Measurements from ENCODE around the gene FNDC3B.

The FNDC3B gene

DNA sequence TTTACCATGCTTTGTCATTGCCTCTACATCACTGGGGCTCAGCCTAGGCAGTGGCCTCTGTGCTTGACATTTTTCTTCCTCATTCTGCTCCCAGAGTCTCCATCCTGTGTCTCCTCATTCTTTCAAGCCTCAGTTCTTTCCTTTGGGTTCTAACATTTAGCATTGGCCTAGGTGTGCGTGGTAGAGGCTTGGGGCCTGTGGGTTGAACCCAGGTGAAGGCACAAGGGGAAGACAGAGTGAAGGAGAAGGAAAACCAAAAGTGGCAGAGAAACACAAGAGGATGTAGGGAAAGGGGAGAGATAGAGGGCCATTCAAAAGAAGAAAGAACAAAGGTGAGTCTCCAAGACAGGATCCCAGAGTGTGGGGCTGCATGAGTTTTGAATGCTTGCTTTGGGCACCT lies 75.7 kb downstream of the FNDC3B start:
- TF ChIP-seq USF1 (IDR thresholded peaks at IDR 0.05) (no peak), EP300 (IDR thresholded peaks at IDR 0.05; ENCODE audit: borderline replicate concordance) (no peak), RAD21 (IDR thresholded peaks at IDR 0.05; ENCODE audit: low read depth) (no peak), NFIC (IDR thresholded peaks at IDR 0.05) (no peak)

DNA sequence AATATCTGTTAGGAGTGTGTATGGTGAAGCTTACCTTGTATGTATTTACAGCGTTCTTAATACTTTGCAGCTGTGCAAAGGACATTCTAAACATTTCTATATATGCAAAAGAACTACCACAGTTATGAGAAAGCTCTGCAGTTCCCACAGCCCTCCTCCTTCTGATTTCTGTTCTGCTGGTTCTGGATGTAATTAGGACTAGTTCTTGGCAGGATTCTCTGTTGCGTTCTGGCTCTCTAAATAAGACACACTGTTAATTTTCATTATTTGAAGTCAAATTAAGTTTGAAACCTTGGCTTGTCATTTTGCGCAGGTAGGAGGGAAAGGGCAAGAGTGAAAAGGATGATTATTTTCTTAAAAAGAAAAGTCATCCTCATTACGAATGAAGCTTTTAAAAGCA lies 76.4 kb downstream of the FNDC3B start:
- no peak for TF ChIP-seq FOXM1 (IDR thresholded peaks at IDR 0.05; ENCODE audit: borderline replicate concordance, low read depth)
- no peak for TF ChIP-seq TAF1 (IDR thresholded peaks at IDR 0.05; ENCODE audit: low read depth)
- no peak for TF ChIP-seq NFIC (IDR thresholded peaks at IDR 0.05)
- TF ChIP-seq EGR1 (IDR thresholded peaks at IDR 0.05): no peak
- no peak for TF ChIP-seq CREB1 (IDR thresholded peaks at IDR 0.05; ENCODE audit: low read depth)
- no peak for TF ChIP-seq TCF12 (IDR thresholded peaks at IDR 0.05; ENCODE audit: low read depth)
- no peak for TF ChIP-seq TEAD4 (IDR thresholded peaks at IDR 0.05)
- no peak for TF ChIP-seq EP300 (IDR thresholded peaks at IDR 0.05; ENCODE audit: borderline replicate concordance)
- no peak for TF ChIP-seq YY1 (IDR thresholded peaks at IDR 0.05; ENCODE audit: low read depth)
- no peak for TF ChIP-seq RAD21 (IDR thresholded peaks at IDR 0.05; ENCODE audit: low read depth)
- TF ChIP-seq REST (IDR thresholded peaks at IDR 0.05; ENCODE audit: low read depth): no peak
- TF ChIP-seq CEBPB (IDR thresholded peaks at IDR 0.05): no peak
- no peak for TF ChIP-seq USF1 (IDR thresholded peaks at IDR 0.05)
- TF ChIP-seq MAX (IDR thresholded peaks at IDR 0.05): no peak
- no peak for TF ChIP-seq ZBTB7A (IDR thresholded peaks at IDR 0.05; ENCODE audit: low read depth)

- TF ChIP-seq REST (IDR thresholded peaks at IDR 0.05; ENCODE audit: low read depth): no peak
- no peak for TF ChIP-seq TCF12 (IDR thresholded peaks at IDR 0.05; ENCODE audit: low read depth)
- TF ChIP-seq FOXM1 (IDR thresholded peaks at IDR 0.05; ENCODE audit: borderline replicate concordance, low read depth): no peak
- TF ChIP-seq ZBTB7A (IDR thresholded peaks at IDR 0.05; ENCODE audit: low read depth): no peak
- TF ChIP-seq EP300 (IDR thresholded peaks at IDR 0.05; ENCODE audit: borderline replicate concordance): no peak
- TF ChIP-seq EGR1 (IDR thresholded peaks at IDR 0.05): no peak
- TF ChIP-seq USF1 (IDR thresholded peaks at IDR 0.05): no peak
- TF ChIP-seq CREB1 (IDR thresholded peaks at IDR 0.05; ENCODE audit: low read depth): no peak
- no peak for TF ChIP-seq TAF1 (IDR thresholded peaks at IDR 0.05; ENCODE audit: low read depth)
- no peak for TF ChIP-seq MAX (IDR thresholded peaks at IDR 0.05)
- TF ChIP-seq TEAD4 (IDR thresholded peaks at IDR 0.05): no peak
- TF ChIP-seq CEBPB (IDR thresholded peaks at IDR 0.05): no peak
- no peak for TF ChIP-seq YY1 (IDR thresholded peaks at IDR 0.05; ENCODE audit: low read depth)
- TF ChIP-seq NFIC (IDR thresholded peaks at IDR 0.05): no peak
- TF ChIP-seq RAD21 (IDR thresholded peaks at IDR 0.05; ENCODE audit: low read depth): no peak
These were observed 78.6 kb downstream of the FNDC3B start for GRCh38 chr3:172118019-172118418.

DNA sequence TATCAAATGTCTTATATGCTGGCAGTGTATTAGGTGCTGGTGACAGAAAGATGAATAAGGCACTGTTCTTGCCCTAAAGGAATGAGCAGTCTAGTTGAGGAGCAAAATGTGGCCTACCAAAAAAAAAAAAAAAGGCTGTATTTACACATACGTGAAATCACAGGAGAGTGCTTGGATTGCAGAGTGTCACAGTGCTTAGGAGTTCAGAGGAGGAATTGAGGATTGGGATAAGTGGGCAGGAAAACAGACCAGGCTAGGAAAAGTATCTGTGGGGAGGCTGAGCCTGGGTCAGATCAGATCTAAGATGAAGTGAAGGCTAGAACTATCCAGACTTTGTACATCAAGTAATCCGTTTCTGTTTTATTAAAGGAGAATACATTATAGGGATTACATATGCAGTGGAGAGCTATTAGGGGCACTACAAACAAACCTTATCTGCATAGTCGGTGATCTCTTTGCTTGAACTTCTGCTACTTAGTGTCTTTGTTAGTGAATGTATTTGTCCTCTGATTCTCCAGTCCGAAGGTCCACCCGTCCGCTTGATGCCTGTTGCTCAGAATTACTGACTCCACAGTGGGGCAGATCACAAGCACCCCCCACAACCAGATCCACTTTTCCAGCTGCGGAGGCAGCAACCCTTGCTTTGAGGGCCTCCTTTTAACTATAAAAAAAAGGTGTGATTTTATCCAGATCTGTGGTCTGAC lies 80.0 kb downstream of the FNDC3B start:
- no peak for TF ChIP-seq EP300 (IDR thresholded peaks at IDR 0.05; ENCODE audit: borderline replicate concordance)
- TF ChIP-seq TEAD4 (IDR thresholded peaks at IDR 0.05): no peak
- TF ChIP-seq NFIC (IDR thresholded peaks at IDR 0.05): no peak
- no peak for TF ChIP-seq YY1 (IDR thresholded peaks at IDR 0.05; ENCODE audit: low read depth)
- TF ChIP-seq EGR1 (IDR thresholded peaks at IDR 0.05): no peak
- TF ChIP-seq ZBTB7A (IDR thresholded peaks at IDR 0.05; ENCODE audit: low read depth): no peak
- TF ChIP-seq RAD21 (IDR thresholded peaks at IDR 0.05; ENCODE audit: low read depth): no peak
- no peak for TF ChIP-seq CREB1 (IDR thresholded peaks at IDR 0.05; ENCODE audit: low read depth)
- TF ChIP-seq REST (IDR thresholded peaks at IDR 0.05; ENCODE audit: low read depth): no peak
- TF ChIP-seq FOXM1 (IDR thresholded peaks at IDR 0.05; ENCODE audit: borderline replicate concordance, low read depth): no peak
- TF ChIP-seq TCF12 (IDR thresholded peaks at IDR 0.05; ENCODE audit: low read depth): no peak
- no peak for TF ChIP-seq USF1 (IDR thresholded peaks at IDR 0.05)
- no peak for TF ChIP-seq TAF1 (IDR thresholded peaks at IDR 0.05; ENCODE audit: low read depth)
- no peak for TF ChIP-seq MAX (IDR thresholded peaks at IDR 0.05)
- TF ChIP-seq CEBPB (IDR thresholded peaks at IDR 0.05): no peak

Data from Ishikawa (cell line).